COLO668 (cell line): ENCODE results near the gene RPL7A.
"Not testable (repeated sequence)": the region's sequence is repeated elsewhere in the genome, so short reads cannot be mapped to it uniquely, and the experiment has no call there.

Experiments
- DNase-seq: peaks from one replicate; lab custom pipeline; 2025; ENCODE audit not compliant: unreplicated experiment; lab: John Stamatoyannopoulos, UW

RPL7A gene

DNA sequence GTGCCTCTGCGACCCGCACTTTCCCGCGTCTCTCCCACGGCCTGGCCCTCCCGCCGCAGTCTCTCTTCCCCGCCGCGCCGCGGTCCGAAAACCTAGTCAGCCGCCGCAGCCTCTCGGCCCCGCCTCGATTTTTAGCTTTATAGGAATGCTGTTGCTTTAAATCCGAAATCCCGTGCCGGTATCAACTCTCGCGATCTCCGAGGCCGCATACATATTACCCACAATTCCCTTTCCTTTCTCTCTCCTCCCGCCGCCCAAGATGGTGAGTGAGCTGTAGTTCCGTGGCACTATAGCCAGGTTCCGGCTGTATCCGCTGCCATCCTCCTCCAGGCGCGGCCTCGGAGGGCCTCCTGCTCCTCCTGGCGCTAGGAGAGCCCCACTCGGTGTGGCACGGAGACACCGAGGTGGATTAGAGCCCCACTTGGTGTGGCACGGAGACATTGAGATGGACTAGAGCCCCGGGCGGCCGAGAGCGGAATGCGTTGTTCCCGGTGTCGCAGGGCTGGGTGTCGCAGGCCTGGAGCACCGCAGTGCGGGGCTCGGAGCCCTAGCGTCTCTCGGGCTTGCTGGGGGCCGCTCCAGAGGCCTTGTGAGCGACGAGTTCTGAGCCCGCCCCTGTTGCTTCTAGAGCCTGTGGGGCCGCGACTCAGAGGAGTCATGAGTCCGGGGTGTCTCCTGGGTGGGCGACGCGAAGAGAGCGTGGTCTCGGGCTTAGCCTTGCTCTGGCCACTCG lies at the start of gene RPL7A, which contains the start of gene MED22:
TSS of gene RPL7A (plus strand) at position 234 of the 733 bp plus-strand sequence. CDS start at position 260, 26 bp downstream.
TSS of gene MED22 (minus strand) at position 147 of the 733 bp plus-strand sequence. CDS start 1,469 bp downstream, outside the sequence.
- peak; percentile 93 for DNase-seq

DNA sequence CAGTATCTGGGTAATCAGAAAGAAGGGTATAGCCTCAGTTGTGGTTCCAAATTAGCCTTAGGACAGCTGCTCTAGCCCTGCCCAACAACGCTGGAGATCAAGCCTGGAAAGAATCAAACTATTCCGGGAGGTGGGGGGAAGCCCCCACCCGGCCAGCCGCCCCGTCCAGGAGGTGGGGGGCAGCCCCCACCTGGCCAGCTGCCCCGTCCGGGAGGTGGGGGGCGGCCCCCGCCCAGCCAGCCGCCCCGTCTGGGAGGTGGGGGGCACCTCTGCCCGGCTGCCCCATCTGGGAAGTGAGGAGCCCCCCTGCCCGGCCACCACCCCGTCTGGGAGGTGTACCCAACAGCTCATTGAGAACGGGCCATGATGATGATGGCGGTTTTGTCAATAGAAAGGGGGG lies 48.0 kb upstream of the RPL7A start:
- not testable (repeated sequence) for DNase-seq

DNA sequence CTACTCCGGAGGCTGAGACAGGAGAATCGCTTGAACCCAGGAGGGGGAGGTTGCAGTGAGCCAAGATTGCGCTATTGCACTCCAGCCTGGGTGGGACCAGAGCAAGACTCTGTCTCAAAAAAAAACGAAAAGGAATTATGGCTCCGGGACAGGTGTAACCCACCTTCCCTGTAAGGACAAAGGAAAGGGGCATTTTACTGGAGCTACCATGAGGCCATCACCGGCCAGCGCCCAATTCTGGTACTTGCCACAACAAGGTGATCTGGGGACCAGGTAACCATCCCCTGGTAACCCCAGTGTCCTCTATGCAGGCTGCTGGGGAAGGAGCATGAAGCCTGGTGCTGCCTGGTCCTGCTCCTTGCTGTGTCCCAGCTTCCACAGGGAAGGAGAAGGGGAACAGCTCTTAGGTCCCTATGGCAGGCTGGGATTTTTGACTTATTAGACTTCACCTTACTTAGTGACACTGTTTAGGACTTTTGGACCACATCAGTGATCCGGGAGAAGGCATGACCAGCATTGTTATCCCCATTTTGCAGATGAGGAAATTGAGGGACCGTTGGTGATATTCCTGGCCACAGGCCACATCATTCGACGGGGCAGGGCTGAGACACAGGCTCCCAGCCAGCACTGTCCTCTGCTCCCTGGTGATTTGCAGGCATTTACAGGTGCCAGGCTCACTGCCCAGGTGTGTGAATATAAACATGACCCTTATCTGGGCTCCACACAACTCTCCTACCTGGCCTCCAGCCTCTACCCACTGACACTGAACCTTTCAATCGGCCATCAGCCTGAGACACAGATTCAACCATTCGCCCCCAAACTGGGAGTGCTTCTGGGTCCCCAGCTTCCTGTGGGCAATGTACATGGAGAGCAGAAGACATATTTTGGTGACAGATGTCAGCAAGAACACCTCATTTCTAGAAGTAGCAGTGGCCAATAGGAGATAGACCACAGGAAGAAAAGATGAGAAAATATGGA lies 46.5 kb upstream of the RPL7A start:
- DNase-seq: no peak

DNA sequence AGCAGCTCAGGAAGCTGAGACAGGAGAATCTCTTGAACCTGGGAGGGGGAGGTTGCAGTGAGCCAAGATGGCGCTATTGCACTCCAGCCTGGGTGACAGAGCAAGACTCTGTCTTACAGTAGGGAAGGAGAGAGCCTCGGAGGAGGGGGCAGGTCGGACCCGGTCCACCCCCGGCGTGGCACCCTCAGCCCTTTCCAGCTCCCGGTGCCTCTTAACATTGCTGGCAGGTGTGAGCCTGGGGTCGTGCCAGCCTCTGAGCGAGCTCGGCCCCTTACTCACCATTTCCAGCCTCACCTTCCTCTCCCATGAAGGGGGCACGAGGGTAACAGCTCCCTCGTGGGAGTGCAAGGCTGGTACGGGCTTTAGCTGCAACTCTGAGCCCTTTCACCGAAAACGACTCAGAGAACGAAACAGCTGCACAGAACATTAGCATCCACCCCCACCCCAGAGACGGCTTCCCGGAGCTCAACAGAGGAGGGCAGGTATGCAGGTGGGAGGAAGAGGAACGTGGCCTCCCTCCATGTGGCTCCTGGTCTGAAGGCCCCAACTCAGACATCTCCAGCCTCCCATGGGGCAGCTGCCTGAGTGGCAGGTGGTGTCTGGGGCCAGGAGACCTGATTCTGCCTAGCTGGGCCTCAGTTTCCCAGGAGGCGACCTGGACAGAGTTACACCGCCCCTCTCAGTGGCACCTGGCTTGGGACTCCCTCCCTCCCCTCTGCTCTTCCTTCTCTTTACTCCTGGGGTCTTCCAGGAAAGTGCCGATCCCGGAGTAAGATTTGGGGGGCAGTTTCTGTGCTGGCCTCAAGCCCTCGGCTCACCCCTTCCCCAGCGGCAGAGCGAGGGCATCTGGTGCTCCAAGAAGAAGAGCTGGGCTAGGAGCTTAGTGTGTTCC lies 44.5 kb upstream of the RPL7A start:
- DNase-seq: no peak

DNA sequence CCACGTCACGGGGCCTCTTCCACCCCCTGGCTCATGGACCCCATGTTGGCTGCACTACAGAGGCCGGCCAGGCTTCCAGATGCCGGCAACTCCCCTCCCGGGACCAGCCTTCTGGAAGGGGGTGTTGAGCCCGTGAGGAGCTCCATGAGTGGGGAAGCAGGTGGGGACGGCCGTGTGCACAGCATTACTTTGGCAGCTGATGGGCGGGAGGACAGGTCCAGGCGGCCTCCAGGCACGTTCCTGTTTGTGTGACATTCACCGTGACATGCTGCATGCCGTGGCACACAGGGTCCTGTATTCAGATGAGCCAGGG lies 43.9 kb upstream of the RPL7A start:
- no peak for DNase-seq

DNA sequence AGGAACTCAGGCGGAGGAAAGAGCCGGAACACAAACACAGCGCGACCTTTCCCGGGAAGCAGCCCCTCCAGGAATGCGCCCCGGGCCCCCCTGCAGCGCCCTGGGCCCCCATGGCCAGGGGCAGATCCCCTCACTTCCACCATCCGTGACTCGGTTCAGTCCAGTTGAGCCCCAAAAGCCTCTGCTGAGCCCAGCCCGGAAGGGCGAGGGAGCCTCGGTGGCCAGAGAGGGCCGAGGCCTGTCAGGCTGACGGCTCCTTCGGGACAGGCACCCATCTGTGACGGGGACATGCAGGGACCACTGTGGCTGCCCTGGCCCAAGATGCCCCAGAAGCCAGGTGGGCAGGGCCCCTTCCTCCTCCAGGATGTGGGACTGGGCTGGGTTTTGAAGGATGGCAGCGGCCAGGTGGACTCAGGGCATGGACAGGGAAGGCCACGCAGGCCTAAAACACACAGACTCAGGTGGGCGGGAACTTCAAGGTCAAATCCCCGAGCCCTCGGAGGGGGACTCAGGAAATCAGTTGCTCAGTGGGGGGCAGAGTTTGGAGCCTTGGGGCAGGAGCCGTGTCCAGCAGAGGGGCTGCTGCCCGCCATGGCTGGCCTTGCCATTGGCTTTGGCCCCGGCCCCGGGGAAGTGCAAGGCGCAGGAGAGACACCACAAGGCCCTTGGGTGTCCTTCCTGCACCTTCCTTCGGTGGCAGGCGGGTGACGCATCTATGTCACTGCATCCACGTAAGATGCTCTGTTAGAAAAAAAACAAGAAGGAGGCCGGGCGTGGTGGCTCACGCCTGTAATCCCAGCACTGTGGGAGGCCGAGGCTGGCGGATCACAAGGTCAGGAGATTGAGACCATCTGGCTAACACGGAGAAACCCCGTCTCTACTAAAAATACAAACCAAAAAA lies 43.3 kb upstream of the RPL7A start:
- no peak for DNase-seq

GRCh38 chr9:133305731-133306130 lies 42.3 kb upstream of the RPL7A start:
- DNase-seq: no peak

GRCh38 chr9:133306242-133307204 lies 41.5 kb upstream of the RPL7A start:
- DNase-seq: no peak

DNA sequence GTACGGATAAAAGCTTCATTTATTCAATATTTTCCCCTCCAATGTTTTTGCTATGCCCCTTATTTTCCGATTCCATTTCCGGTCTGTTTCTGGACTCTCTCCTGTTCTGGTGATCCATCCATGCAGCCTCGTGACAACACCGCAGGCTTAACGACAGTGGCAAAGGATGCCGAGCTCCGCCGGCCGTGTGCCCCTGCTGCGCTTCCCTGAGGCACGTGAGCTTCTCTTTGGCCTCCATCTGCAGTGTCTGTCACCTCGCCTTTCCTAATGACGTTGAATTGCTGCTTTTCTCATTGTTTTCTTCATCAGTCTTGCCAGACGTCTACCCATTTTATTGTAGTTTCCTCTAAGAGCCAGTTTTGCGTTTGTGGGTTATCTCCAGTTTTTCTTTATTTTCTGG lies 40.7 kb upstream of the RPL7A start:
- DNase-seq: no peak

- DNase-seq: no peak
These were observed 38.4 kb upstream of the RPL7A start for GRCh38 chr9:133309608-133310007.

GRCh38 chr9:133315997-133316396 lies 32.0 kb upstream of the RPL7A start:
- no peak for DNase-seq

- not testable (repeated sequence) for DNase-seq
These were observed 30.5 kb upstream of the RPL7A start for GRCh38 chr9:133317551-133317950.

GRCh38 chr9:133320421-133320881 lies 27.6 kb upstream of the RPL7A start:
- no peak for DNase-seq

DNA sequence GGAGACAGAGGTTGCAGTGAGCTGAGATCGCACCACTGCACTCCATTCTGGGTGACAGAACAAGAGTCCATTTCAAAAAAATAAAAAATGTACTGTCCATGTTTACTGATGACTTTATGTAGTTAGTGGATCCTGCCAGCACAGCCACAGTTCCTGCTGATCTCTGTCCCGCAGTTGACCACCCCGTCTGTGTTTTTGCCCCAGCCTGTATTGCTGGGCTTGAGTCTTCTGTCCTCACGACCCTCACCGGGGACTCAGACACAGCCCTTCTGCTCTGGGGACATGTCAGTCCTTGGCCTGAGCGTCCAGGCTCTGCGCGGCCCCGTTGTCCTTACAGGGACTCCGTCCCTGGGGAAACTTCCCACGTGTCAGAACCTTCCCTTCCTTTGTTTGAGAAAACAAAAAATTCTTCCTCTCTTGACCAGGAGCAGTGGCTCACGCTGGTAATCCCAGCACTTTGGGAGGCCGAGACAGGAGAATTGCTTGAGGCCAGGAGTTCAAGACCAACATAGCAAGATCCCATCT lies 26.5 kb upstream of the RPL7A start:
- no peak for DNase-seq

DNA sequence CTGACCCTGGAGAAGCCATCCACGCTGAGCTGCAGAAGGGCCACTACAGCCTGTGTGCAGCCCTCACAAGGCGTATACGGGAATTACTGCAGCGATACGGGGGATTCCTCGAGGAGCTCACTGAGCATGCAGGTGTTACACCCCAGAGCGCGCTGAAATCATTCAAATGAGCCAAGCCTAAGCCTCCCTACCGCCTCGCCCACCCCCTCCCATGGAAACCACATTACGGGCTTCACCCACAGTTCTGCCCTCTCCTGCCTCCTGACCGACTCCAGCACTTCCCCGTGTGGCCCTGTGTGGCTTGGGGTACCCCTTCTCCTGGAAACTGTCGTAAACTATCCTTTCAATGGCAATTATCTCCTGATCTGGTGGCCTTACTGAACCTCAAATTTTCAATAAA lies 25.3 kb upstream of the RPL7A start:
- no peak for DNase-seq

DNA sequence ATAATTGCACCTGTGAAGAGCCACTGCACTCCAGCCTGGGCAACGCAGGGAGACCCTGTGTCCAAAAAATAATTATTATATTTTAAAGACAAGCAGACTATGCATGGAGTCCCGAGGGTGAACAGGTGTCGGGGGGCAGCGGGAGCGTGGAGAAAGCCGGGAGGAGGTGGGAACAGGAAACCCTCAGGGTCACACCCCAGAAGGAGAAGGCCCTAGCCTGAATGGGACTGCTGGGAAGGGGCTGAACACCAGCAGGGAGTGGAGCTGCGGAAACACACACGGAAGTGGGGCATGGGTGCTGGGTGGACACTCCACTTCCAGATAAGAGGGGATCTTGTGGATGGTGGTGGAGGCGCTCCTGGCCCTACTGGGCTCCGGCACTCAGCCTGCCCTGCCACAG lies 24.8 kb upstream of the RPL7A start:
- no peak for DNase-seq

DNA sequence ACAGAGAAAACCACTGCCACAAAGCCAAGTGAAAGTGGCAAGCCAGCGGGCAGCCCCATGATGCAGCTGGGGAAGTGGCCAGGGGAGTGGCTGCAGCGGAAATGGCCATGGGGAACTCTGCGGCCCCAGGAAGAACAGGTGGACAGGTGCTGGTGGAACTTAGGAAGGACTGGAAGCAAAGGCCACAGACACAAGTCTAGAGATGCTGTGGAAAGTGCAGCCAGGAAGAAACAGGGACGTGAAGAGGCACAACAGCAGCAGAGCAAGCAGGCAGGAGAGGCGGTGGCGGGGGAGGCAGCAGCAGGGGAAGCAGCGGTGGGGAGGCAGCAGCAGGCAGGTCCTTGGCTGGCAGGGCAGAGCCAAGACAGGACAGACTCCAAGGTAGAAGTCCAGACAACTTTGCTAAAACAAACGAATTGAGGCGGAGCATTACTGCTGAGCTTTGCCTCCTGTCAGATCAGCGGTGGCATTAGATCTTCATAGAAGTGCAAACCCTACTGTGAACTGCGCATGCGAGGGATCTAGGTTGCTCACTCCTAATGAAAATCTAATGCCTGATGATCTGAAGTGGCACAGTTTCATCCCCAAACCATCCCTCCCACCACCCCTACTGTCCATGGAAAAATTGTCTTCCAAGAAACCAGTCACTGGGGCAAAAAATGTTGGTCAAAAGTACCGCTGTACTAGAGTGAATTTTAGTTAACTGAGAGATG lies 23.9 kb upstream of the RPL7A start:
- DNase-seq: no peak

DNA sequence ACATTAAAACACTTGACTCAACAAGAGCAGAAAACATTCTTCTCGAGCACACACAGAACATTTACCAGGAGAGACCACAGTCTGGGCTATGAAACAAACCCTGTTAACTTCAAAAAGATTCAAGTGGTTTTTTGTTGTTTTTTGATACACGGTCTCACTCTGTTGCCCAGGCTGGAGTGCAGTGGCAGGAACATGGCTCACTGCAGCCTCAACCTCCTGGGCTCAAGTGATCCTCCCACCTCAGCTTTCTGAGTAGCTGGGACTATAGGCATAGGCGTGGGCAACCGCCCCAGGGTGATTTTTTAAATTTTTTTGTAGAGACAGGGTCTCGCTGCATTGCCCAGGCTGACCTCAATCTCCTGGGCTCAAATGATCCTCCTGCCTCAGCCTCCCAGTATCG lies 21.0 kb upstream of the RPL7A start:
- not testable (repeated sequence) for DNase-seq
